ENCODE data around the gene FXYD4. TPM values are rescaled to one million over a fixed set of nuclear protein-coding genes. Genes with fewer than 3 reads are reported as not detected.

The FXYD4 gene
- total RNA-seq, 1 experiment from 2014 or later, result not detected

- Histone ChIP-seq H2AFZ (ENCODE audit: low read length) (no peak overlapping the region), H3K9ac (ENCODE audit: low read length) (no peak overlapping the region), H3K4me1 (ENCODE audit: insufficient read depth, low read length) (peaks cover 73% of the 10 kb centered on the region), H3K4me3 (ENCODE audit: low read length) (peak overlapping the region; percentile 78), H4K20me1 (ENCODE audit: low read length) (peaks cover 78% of the 10 kb centered on the region), H3K9me2 (replicated peaks; ENCODE audit: low read length) (no peaks in the 10 kb centered on the region), H3F3A (ENCODE audit: low read length, unreplicated experiment) (peaks cover 3% of the 10 kb centered on the region), H3K27me3 (ENCODE audit: low read length) (no peaks in the 10 kb centered on the region), H3K36me3 (ENCODE audit: low read depth, low read length) (peaks cover 50% of the 10 kb centered on the region), H3K27ac (ENCODE audit: low read length) (no peak overlapping the region; the same call in 1 of the 2 replicates), H3K79me2 (ENCODE audit: low read length) (peaks cover 99% of the 10 kb centered on the region), H3K4me2 (ENCODE audit: low read length) (peak overlapping the region; percentile 85), H3K9me3 (ENCODE audit: low read length) (no peaks in the 10 kb centered on the region)
- POLR2A ChIA-PET (ENCODE audit: unreplicated experiment), result no interaction called here
- ATAC-seq, result no peak
- no peak for DNase-seq
- TF ChIP-seq CTCF (conservative IDR thresholded peaks at IDR 0.05; ENCODE audit: low read depth, low read length), result no peak
- TF ChIP-seq EZH2 (IDR thresholded peaks at IDR 0.05; ENCODE audit: low read length, unreplicated experiment), result no peak
- TF ChIP-seq EZH2phosphoT487 (IDR thresholded peaks at IDR 0.05; ENCODE audit: borderline replicate concordance, low read length), result no peak
- BruUV-seq (replicated peaks), result no TSS peak
- intact Hi-C loops (cut with micrococcal nuclease), result loop anchor here (5.0 kb wide), 2 partner anchors 38 to 42 kb away; partner anchors contain the start of gene ZNF487
- CTCF ChIA-PET, result no interaction called here
These were observed 27.5 kb downstream of the FXYD4 start for GRCh38 chr10:43398939-43399319.

- DNase-seq, result peak; percentile 20
- peaks cover 44% of the 10 kb centered on the region for H3K36me3 ChIP-seq (ENCODE audit: low read depth, low read length)
- H3F3A ChIP-seq (ENCODE audit: low read length, unreplicated experiment), result peaks cover 3% of the 10 kb centered on the region
- ATAC-seq, result no peak
- peak overlapping the region; percentile 4; the same call in 1 of the 2 replicates for H3K27ac ChIP-seq (ENCODE audit: low read length)
- ChIA-PET CTCF (no interaction called here), POLR2A (ENCODE audit: unreplicated experiment) (no interaction called here)
- peak overlapping the region; percentile 78 for H3K4me3 ChIP-seq (ENCODE audit: low read length)
- no peaks in the 10 kb centered on the region for H3K9me2 ChIP-seq (replicated peaks; ENCODE audit: low read length)
- peaks cover 78% of the 10 kb centered on the region for H4K20me1 ChIP-seq (ENCODE audit: low read length)
- H3K4me1 ChIP-seq (ENCODE audit: insufficient read depth, low read length), result peaks cover 75% of the 10 kb centered on the region
- TF ChIP-seq EZH2phosphoT487 (IDR thresholded peaks at IDR 0.05; ENCODE audit: borderline replicate concordance, low read length) (no peak), CTCF (conservative IDR thresholded peaks at IDR 0.05; ENCODE audit: low read depth, low read length) (no peak), EZH2 (IDR thresholded peaks at IDR 0.05; ENCODE audit: low read length, unreplicated experiment) (no peak)
- H3K27me3 ChIP-seq (ENCODE audit: low read length), result no peaks in the 10 kb centered on the region
- H2AFZ ChIP-seq (ENCODE audit: low read length), result no peak overlapping the region
- no TSS peak for BruUV-seq (replicated peaks)
- H3K4me2 ChIP-seq (ENCODE audit: low read length), result peak overlapping the region; percentile 85
- H3K79me2 ChIP-seq (ENCODE audit: low read length), result peaks cover 99% of the 10 kb centered on the region
- H3K9ac ChIP-seq (ENCODE audit: low read length), result no peak overlapping the region
- no peaks in the 10 kb centered on the region for H3K9me3 ChIP-seq (ENCODE audit: low read length)
- intact Hi-C loops (cut with micrococcal nuclease), result loop anchor here (5.0 kb wide), 2 partner anchors 38 to 42 kb away; partner anchors contain the start of gene ZNF487
These were observed 28.2 kb downstream of the FXYD4 start for GRCh38 chr10:43399320-43400310.

GRCh38 chr10:43401627-43402026 is 30.2 kb downstream of the FXYD4 start:
- no peak for DNase-seq
- Histone ChIP-seq H3K4me3 (ENCODE audit: low read length) (0 out of 2 replicates have a peak overlapping the region, but pooled peaks have one; percentile 0), H3K27ac (ENCODE audit: low read length) (no peak overlapping the region), H2AFZ (ENCODE audit: low read length) (no peak overlapping the region), H3F3A (ENCODE audit: low read length, unreplicated experiment) (peaks cover 3% of the 10 kb centered on the region), H3K9me2 (replicated peaks; ENCODE audit: low read length) (no peaks in the 10 kb centered on the region), H3K4me2 (ENCODE audit: low read length) (no peak overlapping the region), H3K9ac (ENCODE audit: low read length) (no peak overlapping the region), H3K27me3 (ENCODE audit: low read length) (no peaks in the 10 kb centered on the region), H4K20me1 (ENCODE audit: low read length) (peaks cover 86% of the 10 kb centered on the region), H3K4me1 (ENCODE audit: insufficient read depth, low read length) (peaks cover 72% of the 10 kb centered on the region), H3K36me3 (ENCODE audit: low read depth, low read length) (peaks cover 32% of the 10 kb centered on the region), H3K79me2 (ENCODE audit: low read length) (peaks cover 99% of the 10 kb centered on the region), H3K9me3 (ENCODE audit: low read length) (no peaks in the 10 kb centered on the region)
- ATAC-seq, result no peak
- intact Hi-C loops (cut with micrococcal nuclease), result no loop called here
- BruUV-seq (replicated peaks), result no TSS peak
- CTCF ChIA-PET, result no interaction called here
- POLR2A ChIA-PET (ENCODE audit: unreplicated experiment), result no interaction called here
- TF ChIP-seq CTCF (conservative IDR thresholded peaks at IDR 0.05; ENCODE audit: low read depth, low read length), result no peak
- no peak for TF ChIP-seq EZH2phosphoT487 (IDR thresholded peaks at IDR 0.05; ENCODE audit: borderline replicate concordance, low read length)
- TF ChIP-seq EZH2 (IDR thresholded peaks at IDR 0.05; ENCODE audit: low read length, unreplicated experiment), result no peak
